ENCODE results near the gene IGSF1. TPM values are rescaled to one million over a fixed set of nuclear protein-coding genes. Genes with fewer than 3 reads are reported as not detected.

IGSF1 gene
- total and polyA plus RNA-seq, 2 of the 4 experiments (the other 2 are of a cell fraction) = not detected

DNA sequence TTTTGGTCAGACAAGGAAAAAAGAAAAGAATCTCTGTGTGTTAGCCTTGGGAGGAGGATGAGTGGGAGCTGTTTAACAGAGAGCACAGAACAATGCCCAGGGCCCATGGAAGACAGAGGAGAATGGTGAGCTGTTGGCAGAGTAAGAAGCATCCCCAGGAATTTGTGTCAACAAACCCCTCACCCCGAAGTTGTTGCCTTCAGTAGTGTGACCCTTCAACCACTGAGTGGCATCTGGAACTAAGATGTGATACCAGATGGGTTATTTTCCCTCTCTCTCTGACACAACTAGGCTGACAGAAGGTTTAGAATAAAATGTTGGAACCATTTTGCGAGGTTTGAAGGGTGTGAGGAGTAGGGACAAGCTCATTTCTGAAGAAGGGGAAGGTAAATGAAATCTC, 25.1 kb downstream of the IGSF1 start:
- Histone ChIP-seq H3K4me3 (ENCODE audit: insufficient read depth, low read depth, low read length) (no peak overlapping the region), H2BK15ac (ENCODE audit: low read depth, low read length) (no peak overlapping the region), H2BK120ac (ENCODE audit: low read depth, low read length) (no peak overlapping the region), H3K27ac (ENCODE audit: insufficient read depth, low read length) (no peak overlapping the region), H3K56ac (ENCODE audit: extremely low read depth, insufficient read depth, low read length) (no peak overlapping the region), H3K9ac (ENCODE audit: low read depth, low read length) (no peak overlapping the region), H4K8ac (ENCODE audit: low read depth in 2 of 2, low read length in 2 of 2) (no peak overlapping the region), H4K91ac (ENCODE audit: insufficient read depth, low read depth, low read length) (no peak overlapping the region), H3K9me3 (ENCODE audit: control insufficient read depth, insufficient read depth, low read length) (0 out of 2 replicates have a peak, but pooled peaks cover 1% of the 10 kb centered on the region), H2BK5ac (ENCODE audit: low read depth, low read length, poor library complexity, severe bottlenecking) (no peak overlapping the region), H3K14ac (replicated peaks; ENCODE audit: low read depth, low read length) (no peak overlapping the region), H3K36me3 (ENCODE audit: control insufficient read depth, insufficient read depth, low read length) (no peaks in the 10 kb centered on the region), H4K20me1 (ENCODE audit: insufficient read depth, low read length) (no peaks in the 10 kb centered on the region), H2AK5ac (ENCODE audit: low read depth, low read length) (no peak overlapping the region), H3K4ac (ENCODE audit: low read depth, low read length) (no peak overlapping the region), H3K4me1 (ENCODE audit: control insufficient read depth, insufficient read depth, low read length) (no peaks in the 10 kb centered on the region), H2AFZ (replicated peaks; ENCODE audit: low read length, poor library complexity) (no peak overlapping the region), H3K79me1 (ENCODE audit: low read depth in 1 of 2, low read length in 2 of 2) (no peaks in the 10 kb centered on the region), H3K4me2 (ENCODE audit: low read depth, low read length) (no peak overlapping the region), H4K5ac (ENCODE audit: low read depth, low read length) (no peak overlapping the region), H2BK20ac (ENCODE audit: low read depth, low read length) (no peak overlapping the region), H2AK9ac (replicated peaks; ENCODE audit: low read depth, low read length, poor library complexity) (no peak overlapping the region), H3K9me1 (ENCODE audit: insufficient read depth, low read length) (no peaks in the 10 kb centered on the region), H3K18ac (ENCODE audit: low read depth, low read length) (no peak overlapping the region), H3K23ac (ENCODE audit: low read depth, low read length) (no peak overlapping the region), H3K27me3 (ENCODE audit: control insufficient read depth, insufficient read depth, low read length) (no peaks in the 10 kb centered on the region)
- ChIA-PET CTCF (no interaction called here), POLR2A (ENCODE audit: unreplicated experiment) (no interaction called here)
- TF ChIP-seq CHD1 (IDR thresholded peaks at IDR 0.05; ENCODE audit: low read depth, low read length) (no peak), FOS (IDR thresholded peaks at IDR 0.05; ENCODE audit: low read depth, low read length) (no peak), NFE2L2 (IDR thresholded peaks at IDR 0.05; ENCODE audit: low read depth, low read length) (no peak)
- TF ChIP-seq, protein P1, sequence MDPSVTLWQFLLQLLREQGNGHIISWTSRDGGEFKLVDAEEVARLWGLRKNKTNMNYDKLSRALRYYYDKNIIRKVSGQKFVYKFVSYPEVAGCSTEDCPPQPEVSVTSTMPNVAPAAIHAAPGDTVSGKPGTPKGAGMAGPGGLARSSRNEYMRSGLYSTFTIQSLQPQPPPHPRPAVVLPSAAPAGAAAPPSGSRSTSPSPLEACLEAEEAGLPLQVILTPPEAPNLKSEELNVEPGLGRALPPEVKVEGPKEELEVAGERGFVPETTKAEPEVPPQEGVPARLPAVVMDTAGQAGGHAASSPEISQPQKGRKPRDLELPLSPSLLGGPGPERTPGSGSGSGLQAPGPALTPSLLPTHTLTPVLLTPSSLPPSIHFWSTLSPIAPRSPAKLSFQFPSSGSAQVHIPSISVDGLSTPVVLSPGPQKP (IDR thresholded peaks at IDR 0.05; ENCODE audit: borderline replicate concordance, low read depth, low read length) = no peak
- TF ChIP-seq, protein P2, sequence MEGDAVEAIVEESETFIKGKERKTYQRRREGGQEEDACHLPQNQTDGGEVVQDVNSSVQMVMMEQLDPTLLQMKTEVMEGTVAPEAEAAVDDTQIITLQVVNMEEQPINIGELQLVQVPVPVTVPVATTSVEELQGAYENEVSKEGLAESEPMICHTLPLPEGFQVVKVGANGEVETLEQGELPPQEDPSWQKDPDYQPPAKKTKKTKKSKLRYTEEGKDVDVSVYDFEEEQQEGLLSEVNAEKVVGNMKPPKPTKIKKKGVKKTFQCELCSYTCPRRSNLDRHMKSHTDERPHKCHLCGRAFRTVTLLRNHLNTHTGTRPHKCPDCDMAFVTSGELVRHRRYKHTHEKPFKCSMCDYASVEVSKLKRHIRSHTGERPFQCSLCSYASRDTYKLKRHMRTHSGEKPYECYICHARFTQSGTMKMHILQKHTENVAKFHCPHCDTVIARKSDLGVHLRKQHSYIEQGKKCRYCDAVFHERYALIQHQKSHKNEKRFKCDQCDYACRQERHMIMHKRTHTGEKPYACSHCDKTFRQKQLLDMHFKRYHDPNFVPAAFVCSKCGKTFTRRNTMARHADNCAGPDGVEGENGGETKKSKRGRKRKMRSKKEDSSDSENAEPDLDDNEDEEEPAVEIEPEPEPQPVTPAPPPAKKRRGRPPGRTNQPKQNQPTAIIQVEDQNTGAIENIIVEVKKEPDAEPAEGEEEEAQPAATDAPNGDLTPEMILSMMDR (conservative IDR thresholded peaks at IDR 0.05; ENCODE audit: low read depth, low read length) = no peak
- dilution Hi-C loops (cut with HindIII; ENCODE audit: low sequenced_read_pairs, unreplicated experiment) (no loop called here), intact Hi-C loops (cut with micrococcal nuclease) (no loop called here), in situ Hi-C loops (cut with MboI; ENCODE audit: low sequenced_read_pairs) (no loop called here)
- no peak for DNase-seq
- WGBS, 2 experiments (ENCODE audit: extremely low coverage in 2 of 2, insufficient read length in 1 of 2) = no CpG with 5 or more reads among the region's 2 CpGs
- no peak for ATAC-seq (ENCODE audit: low read depth)
- BruUV-seq (replicated peaks) = no TSS peak

All from IMR-90 (cell line).